ENCODE results near the gene SGO2.

DNA sequence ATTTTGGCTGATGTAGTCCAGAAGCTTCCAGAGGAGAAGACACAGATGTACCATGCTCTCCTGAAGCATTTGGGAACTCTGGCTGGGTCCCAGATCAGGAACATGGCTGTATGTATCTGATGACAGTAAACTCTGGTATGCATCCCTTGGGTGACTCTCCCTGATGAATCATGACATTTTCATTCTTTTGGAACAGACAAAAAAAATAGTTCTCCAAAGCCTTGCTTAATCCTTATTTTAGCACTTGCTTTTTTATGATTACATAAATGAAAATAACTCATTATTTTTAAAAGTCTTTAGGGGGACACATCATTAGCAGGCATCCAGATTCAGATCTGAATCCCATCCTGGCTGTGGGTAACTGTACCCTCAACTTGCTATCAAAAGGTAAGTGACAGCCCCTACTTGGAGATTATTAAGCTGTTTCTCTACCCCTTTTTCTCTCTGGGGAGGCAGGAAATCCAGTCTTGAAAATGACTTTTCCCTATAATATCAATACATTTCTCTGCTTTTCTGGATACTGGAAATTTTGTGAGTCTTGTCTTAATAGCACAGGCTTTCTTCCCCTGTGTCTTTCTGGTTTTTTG lies 83.1 kb downstream of the SGO2 start:
- TF ChIP-seq BHLHE40 (IDR thresholded peaks at IDR 0.05; ENCODE audit: borderline replicate concordance in 1 of 2, low read depth in 2 of 2, low read length in 1 of 2) (no peak), EZH2 (IDR thresholded peaks at IDR 0.05; ENCODE audit: borderline replicate concordance, control insufficient read depth, low read depth, low read length) (no peak), NR2C2 (IDR thresholded peaks at IDR 0.05; ENCODE audit: borderline replicate concordance, control insufficient read depth, insufficient read length, low read depth) (no peak), RAD21 (IDR thresholded peaks at IDR 0.05; ENCODE audit: insufficient read depth, low read depth, low read length) (no peak), SIN3A (IDR thresholded peaks at IDR 0.05; ENCODE audit: low read depth, low read length) (no peak), NBN (IDR thresholded peaks at IDR 0.05) (no peak), FOS (IDR thresholded peaks at IDR 0.05; ENCODE audit: borderline replicate concordance, extremely low read depth, insufficient read length) (no peak)
- TF ChIP-seq, protein P1, sequence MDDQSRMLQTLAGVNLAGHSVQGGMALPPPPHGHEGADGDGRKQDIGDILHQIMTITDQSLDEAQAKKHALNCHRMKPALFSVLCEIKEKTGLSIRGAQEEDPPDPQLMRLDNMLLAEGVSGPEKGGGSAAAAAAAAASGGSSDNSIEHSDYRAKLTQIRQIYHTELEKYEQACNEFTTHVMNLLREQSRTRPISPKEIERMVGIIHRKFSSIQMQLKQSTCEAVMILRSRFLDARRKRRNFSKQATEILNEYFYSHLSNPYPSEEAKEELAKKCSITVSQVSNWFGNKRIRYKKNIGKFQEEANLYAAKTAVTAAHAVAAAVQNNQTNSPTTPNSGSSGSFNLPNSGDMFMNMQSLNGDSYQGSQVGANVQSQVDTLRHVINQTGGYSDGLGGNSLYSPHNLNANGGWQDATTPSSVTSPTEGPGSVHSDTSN (IDR thresholded peaks at IDR 0.05; ENCODE audit: insufficient replicate concordance, low read depth, low read length) = no peak
- TF ChIP-seq, protein P2, sequence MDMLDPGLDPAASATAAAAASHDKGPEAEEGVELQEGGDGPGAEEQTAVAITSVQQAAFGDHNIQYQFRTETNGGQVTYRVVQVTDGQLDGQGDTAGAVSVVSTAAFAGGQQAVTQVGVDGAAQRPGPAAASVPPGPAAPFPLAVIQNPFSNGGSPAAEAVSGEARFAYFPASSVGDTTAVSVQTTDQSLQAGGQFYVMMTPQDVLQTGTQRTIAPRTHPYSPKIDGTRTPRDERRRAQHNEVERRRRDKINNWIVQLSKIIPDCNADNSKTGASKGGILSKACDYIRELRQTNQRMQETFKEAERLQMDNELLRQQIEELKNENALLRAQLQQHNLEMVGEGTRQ (IDR thresholded peaks at IDR 0.05; ENCODE audit: borderline replicate concordance, low read depth, low read length) = no peak

Measured in GM12878 (cell line).